Epithelial cell of esophagus (primary cell): ENCODE data around the gene LCN15.
A peak's percentile ranks its signal among the peaks of the same experiment; 100 is the strongest.
"Not testable (repeated sequence)": the region's sequence is repeated elsewhere in the genome, so short reads cannot be mapped to it uniquely, and the experiment has no call there.

ENCODE experiments used
- DNase-seq: peaks from one replicate; pipeline ENCODE4 v3.0.0; 2010; ENCODE audit warnings: low read depth
- H3K4me3 ChIP-seq: 2 replicates; pipeline ENCODE4 v1.5.1; 2011; ENCODE audit warnings: mild to moderate bottlenecking, low read length, control low read depth
- TF ChIP-seq, protein P1 (sequence below): IDR thresholded peaks from 2 replicates; pipeline ENCODE4 v1.5.1; 2011; ENCODE audit warnings: low read depth, mild to moderate bottlenecking, low read length, control low read depth, inconsistent platforms; ENCODE audit not compliant: insufficient read depth; ENCODE audit errors: missing control alignments

The LCN15 gene

DNA sequence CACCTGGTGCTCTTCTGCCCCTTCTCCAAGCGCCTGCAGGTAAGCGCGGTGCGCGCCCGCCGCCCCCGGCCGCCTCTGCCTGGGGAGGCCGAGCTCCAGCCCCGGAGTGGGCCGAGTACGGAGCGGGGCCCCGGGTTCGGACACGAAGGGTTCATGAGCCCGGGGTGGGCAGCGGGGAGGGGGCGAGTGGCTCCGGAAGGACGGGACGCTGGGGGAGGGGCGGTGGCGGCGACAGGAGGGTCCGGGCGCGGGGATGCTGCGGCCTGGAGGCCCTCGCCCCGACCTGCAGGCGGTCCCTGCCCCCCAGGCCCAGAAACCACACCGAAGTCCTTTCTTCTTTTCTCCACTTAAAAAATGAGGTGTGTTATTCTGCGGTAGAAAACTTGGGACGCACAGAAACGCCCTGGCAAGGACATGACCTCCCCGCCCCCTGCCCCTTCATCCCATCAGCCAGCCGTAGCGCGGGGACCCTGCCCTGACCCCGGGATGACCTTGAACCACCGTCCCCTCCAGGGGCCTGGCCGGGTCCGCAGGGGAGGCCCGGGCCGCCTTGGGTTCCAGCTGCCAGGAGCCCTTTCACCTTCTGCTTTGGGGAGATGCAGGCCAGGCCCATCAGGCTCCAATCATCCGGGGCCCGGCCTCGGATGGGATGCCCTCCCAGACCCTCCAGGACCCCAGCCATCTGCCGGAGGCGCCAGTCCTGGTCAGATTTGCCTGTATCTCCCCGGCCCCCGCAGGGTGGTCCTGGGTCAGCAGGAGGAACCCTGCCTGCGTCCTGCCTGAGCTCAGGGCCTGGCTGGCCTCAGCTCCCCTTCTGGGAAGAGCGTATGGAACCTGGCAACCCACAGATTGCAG lies 51.4 kb downstream of the LCN15 start:
- peak overlapping the region; percentile 15 for H3K4me3 ChIP-seq
- TF ChIP-seq, protein P1, sequence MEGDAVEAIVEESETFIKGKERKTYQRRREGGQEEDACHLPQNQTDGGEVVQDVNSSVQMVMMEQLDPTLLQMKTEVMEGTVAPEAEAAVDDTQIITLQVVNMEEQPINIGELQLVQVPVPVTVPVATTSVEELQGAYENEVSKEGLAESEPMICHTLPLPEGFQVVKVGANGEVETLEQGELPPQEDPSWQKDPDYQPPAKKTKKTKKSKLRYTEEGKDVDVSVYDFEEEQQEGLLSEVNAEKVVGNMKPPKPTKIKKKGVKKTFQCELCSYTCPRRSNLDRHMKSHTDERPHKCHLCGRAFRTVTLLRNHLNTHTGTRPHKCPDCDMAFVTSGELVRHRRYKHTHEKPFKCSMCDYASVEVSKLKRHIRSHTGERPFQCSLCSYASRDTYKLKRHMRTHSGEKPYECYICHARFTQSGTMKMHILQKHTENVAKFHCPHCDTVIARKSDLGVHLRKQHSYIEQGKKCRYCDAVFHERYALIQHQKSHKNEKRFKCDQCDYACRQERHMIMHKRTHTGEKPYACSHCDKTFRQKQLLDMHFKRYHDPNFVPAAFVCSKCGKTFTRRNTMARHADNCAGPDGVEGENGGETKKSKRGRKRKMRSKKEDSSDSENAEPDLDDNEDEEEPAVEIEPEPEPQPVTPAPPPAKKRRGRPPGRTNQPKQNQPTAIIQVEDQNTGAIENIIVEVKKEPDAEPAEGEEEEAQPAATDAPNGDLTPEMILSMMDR = no peak
- no peak for DNase-seq

DNA sequence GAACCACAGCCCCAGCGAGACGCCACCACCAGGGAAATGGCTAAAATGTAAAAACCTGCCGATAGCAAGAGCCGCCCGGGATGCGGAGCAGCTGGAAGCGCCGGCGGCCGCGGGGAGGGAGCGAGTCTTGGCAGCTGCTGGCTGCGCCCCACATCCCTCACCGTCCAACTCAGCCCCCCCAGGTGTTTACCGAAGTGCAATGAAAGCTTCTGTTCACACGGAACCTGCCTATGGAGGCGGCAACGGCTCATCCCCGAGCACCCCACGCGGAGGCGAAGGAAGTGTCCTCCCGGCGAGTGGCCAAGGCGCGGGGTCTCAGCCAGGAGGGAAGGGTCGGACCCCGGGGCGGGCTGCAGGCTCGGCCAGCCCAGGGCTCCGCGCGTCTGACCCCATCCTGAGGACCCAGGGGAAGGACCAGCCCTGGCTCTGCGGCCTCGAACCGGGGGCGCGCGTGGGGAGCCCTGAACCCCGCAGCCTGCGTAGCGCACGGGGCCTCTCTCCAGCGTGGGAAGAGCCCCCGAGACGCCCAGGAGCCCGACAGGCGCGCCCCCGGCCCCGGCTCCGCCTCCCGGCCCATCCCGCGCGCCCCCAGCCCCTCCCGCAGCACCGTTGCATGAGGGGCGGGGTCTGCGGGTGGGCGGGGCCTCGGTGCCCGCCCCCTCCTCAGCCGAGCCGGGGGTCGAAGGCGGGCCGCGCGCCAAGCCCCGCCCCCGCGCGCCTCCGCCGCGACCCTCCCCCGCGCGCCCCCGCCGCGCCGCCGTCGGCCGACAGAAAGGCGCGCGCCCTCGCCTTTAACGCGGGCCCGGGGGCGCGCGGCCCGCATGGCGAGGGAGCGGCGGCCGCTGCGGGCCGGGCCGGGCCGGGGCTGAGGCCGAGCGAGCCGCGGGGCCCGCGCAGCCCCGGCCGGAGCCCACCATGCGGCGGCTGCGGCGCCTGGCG lies 52.3 kb downstream of the LCN15 start, which contains the start of gene DIPK1B:
TSS of gene DIPK1B (plus strand) at position 822 of the 939 bp plus-strand sequence. CDS start at position 916, 94 bp downstream.
- TF ChIP-seq, protein P1 = no peak
- peak within 1 kb of the TSS; percentile 15 for H3K4me3 ChIP-seq
- DNase-seq = no peak

DNA sequence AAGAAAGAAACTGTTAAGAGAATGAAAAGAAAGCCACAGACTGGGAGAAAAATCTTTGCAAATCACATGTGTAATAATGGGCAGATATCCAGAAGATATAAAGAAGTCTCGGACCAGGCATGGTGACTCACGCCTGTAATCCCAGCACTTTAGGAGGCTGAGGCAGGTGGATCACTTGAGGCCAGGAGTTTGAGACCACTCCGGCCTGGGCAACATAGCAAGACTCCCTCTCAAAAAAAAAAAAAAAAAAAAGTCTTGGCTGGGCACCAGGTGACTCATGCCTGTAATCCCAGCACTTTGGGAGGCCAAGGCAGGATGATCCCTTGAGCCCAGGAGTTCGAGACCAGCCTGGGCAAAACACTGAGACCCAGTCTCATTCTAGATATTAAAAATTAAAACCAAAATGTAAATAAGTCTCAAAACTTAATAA lies 53.1 kb downstream of the LCN15 start:
- not testable (repeated sequence) for DNase-seq, H3K4me3 ChIP-seq

DNA sequence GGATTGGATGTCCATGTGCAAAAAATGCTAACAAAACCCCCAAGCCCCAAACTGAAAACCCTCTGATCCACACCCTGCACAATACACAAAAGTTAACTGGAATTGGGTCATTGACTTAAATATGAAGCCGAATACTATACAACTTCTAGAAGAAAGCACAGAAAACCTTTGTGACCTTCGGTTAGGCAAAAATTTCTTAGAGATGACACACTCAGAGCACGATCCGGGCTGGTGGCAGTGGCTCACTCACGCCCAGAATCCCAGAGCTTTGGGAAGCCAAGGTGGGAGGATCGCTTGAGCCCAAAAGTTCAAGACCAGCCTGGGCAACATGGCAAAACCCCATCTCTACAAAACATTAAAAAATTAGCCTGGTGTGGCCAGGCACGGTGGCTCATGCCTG lies 53.8 kb downstream of the LCN15 start:
- TF ChIP-seq, protein P1 = no peak
- H3K4me3 ChIP-seq = no peak overlapping the region

More for the DNA sequence above, 53.8 kb downstream of the LCN15 start:
- no peak for DNase-seq
